Suprapubic skin (tissue), 4 donors: ENCODE measurements around the gene RGS17.

Experiments
- EP300 ChIP-seq: sonication (generic); formaldehyde crosslinking; IDR thresholded peaks from one replicate; pipeline ENCODE4 v1.6.1; 2017; ENCODE audit warnings: antibody characterized with exemption
- POLR2AphosphoS5 ChIP-seq, 3 donors: sonication (generic); formaldehyde crosslinking; IDR thresholded peaks; one replicate each; pipeline ENCODE4 v1.6.1; 2017; ENCODE audit warnings: antibody characterized with exemption in 3 of 3
- TF ChIP-seq, protein P1 (sequence below), 2 donors: fragments of 200-600 bp in 1 of 2; fragments of 450-650 bp in 1 of 2; sonication (generic) in 1 of 2; IDR thresholded peaks; one replicate each; pipeline ENCODE4 v1.5.1; 2016 to 2019; ENCODE audit warnings: antibody characterized with exemption in 2 of 2, mild to moderate bottlenecking in 1 of 2, moderate library complexity in 1 of 2

DNA sequence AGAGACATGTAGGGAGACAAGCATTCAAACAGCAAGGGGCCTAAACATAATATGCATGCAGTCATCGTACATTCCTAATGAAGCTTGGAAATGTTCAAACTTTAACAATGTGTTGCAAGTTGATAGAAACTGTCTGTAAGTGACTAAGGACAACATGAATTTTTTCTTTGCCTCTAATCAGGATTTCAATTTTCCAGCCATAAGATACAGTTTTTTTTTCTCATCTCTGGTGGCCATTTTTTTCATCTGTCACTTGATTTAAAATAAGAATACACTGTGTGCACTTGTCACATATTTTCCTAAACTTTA lies 106.4 kb downstream of the RGS17 start:
- TF ChIP-seq EP300 (no peak), POLR2AphosphoS5 (IDR thresholded peaks at IDR 0.05) (no peak)
- TF ChIP-seq, protein P1, sequence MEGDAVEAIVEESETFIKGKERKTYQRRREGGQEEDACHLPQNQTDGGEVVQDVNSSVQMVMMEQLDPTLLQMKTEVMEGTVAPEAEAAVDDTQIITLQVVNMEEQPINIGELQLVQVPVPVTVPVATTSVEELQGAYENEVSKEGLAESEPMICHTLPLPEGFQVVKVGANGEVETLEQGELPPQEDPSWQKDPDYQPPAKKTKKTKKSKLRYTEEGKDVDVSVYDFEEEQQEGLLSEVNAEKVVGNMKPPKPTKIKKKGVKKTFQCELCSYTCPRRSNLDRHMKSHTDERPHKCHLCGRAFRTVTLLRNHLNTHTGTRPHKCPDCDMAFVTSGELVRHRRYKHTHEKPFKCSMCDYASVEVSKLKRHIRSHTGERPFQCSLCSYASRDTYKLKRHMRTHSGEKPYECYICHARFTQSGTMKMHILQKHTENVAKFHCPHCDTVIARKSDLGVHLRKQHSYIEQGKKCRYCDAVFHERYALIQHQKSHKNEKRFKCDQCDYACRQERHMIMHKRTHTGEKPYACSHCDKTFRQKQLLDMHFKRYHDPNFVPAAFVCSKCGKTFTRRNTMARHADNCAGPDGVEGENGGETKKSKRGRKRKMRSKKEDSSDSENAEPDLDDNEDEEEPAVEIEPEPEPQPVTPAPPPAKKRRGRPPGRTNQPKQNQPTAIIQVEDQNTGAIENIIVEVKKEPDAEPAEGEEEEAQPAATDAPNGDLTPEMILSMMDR (IDR thresholded peaks at IDR 0.05), result no peak
